ENCODE results near the gene REPIN1. TPM values are rescaled to one million over a fixed set of nuclear protein-coding genes. Genes with fewer than 3 reads are reported as not detected.

Gene REPIN1
- total and polyA plus RNA-seq, 9 of the 15 experiments (the other 6 are each of a cell fraction or from before 2014, with no cell fraction given) = 8.1 to 283 (median 94.3) TPM

GRCh38 chr7:150325110-150325611 is 43.5 kb upstream of the REPIN1 start (continued):
- TF ChIP-seq, protein P1, sequence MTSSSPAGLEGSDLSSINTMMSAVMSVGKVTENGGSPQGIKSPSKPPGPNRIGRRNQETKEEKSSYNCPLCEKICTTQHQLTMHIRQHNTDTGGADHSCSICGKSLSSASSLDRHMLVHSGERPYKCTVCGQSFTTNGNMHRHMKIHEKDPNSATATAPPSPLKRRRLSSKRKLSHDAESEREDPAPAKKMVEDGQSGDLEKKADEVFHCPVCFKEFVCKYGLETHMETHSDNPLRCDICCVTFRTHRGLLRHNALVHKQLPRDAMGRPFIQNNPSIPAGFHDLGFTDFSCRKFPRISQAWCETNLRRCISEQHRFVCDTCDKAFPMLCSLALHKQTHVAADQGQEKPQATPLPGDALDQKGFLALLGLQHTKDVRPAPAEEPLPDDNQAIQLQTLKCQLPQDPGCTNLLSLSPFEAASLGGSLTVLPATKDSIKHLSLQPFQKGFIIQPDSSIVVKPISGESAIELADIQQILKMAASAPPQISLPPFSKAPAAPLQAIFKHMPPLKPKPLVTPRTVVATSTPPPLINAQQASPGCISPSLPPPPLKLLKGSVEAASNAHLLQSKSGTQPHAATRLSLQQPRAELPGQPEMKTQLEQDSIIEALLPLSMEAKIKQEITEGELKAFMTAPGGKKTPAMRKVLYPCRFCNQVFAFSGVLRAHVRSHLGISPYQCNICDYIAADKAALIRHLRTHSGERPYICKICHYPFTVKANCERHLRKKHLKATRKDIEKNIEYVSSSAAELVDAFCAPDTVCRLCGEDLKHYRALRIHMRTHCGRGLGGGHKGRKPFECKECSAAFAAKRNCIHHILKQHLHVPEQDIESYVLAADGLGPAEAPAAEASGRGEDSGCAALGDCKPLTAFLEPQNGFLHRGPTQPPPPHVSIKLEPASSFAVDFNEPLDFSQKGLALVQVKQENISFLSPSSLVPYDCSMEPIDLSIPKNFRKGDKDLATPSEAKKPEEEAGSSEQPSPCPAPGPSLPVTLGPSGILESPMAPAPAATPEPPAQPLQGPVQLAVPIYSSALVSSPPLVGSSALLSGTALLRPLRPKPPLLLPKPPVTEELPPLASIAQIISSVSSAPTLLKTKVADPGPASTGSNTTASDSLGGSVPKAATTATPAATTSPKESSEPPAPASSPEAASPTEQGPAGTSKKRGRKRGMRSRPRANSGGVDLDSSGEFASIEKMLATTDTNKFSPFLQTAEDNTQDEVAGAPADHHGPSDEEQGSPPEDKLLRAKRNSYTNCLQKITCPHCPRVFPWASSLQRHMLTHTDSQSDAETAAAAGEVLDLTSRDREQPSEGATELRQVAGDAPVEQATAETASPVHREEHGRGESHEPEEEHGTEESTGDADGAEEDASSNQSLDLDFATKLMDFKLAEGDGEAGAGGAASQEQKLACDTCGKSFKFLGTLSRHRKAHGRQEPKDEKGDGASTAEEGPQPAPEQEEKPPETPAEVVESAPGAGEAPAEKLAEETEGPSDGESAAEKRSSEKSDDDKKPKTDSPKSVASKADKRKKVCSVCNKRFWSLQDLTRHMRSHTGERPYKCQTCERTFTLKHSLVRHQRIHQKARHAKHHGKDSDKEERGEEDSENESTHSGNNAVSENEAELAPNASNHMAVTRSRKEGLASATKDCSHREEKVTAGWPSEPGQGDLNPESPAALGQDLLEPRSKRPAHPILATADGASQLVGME (CRISPR knock-in tag; IDR thresholded peaks at IDR 0.05) = no peak
- TF ChIP-seq CHD7 (IDR thresholded peaks at IDR 0.05; ENCODE audit: low read depth, low read length) = no peak
- TF ChIP-seq, protein P2, sequence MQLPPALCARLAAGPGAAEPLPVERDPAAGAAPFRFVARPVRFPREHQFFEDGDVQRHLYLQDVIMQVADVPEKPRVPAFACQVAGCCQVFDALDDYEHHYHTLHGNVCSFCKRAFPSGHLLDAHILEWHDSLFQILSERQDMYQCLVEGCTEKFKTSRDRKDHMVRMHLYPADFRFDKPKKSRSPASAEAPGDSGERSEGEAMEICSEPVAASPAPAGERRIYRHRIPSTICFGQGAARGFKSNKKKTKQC (CRISPR knock-in tag; IDR thresholded peaks at IDR 0.05) = no peak
- TF ChIP-seq ESRRA (IDR thresholded peaks at IDR 0.05; ENCODE audit: borderline replicate concordance, low read depth) = no peak
- TF ChIP-seq, protein P3, sequence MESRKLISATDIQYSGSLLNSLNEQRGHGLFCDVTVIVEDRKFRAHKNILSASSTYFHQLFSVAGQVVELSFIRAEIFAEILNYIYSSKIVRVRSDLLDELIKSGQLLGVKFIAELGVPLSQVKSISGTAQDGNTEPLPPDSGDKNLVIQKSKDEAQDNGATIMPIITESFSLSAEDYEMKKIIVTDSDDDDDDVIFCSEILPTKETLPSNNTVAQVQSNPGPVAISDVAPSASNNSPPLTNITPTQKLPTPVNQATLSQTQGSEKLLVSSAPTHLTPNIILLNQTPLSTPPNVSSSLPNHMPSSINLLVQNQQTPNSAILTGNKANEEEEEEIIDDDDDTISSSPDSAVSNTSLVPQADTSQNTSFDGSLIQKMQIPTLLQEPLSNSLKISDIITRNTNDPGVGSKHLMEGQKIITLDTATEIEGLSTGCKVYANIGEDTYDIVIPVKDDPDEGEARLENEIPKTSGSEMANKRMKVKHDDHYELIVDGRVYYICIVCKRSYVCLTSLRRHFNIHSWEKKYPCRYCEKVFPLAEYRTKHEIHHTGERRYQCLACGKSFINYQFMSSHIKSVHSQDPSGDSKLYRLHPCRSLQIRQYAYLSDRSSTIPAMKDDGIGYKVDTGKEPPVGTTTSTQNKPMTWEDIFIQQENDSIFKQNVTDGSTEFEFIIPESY (CRISPR knock-in tag; IDR thresholded peaks at IDR 0.05) = no peak
- TF ChIP-seq RCOR1 (IDR thresholded peaks at IDR 0.05; ENCODE audit: borderline replicate concordance in 1 of 2, low read depth in 2 of 2, low read length in 2 of 2) = no peak
- TF ChIP-seq ZNF197 (CRISPR knock-in tag; IDR thresholded peaks at IDR 0.05; ENCODE audit: low read depth) = no peak

Data from K562 (cell line).